ENCODE data around the gene POLR1E.

DNA sequence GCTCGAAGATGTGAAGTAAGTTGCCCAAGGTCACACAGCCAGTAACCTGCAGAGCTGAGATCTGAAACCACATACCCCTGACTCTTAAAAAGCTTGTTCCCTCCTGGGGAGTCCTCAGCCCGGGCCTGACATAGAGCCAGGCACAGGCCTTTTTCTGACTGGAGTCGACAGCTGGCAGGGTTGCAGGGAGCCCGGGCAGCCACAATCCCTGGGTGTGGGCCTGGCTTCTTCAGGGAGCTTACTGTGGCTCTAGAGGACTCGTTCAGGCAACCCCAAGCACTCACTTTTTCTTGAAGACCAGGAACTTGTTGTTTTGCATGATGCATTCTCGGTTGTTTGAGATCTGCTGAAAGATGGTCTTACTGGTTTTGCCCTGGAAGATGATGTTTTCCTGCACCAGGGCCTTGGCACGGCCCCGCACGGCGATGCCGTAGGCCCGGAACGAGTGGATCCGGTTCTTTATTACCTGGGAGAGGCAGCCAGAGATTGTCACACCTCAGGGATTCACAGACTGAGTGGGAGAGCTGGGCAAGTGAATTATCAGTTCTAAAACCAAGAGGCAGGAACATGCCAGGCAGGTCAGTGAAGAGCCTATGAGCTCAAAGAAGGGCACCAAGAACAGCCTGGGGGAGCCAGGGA is 30.0 kb downstream of the POLR1E start:
- TF ChIP-seq, protein P1, sequence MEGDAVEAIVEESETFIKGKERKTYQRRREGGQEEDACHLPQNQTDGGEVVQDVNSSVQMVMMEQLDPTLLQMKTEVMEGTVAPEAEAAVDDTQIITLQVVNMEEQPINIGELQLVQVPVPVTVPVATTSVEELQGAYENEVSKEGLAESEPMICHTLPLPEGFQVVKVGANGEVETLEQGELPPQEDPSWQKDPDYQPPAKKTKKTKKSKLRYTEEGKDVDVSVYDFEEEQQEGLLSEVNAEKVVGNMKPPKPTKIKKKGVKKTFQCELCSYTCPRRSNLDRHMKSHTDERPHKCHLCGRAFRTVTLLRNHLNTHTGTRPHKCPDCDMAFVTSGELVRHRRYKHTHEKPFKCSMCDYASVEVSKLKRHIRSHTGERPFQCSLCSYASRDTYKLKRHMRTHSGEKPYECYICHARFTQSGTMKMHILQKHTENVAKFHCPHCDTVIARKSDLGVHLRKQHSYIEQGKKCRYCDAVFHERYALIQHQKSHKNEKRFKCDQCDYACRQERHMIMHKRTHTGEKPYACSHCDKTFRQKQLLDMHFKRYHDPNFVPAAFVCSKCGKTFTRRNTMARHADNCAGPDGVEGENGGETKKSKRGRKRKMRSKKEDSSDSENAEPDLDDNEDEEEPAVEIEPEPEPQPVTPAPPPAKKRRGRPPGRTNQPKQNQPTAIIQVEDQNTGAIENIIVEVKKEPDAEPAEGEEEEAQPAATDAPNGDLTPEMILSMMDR (IDR thresholded peaks at IDR 0.05), result no peak
- no peak for TF ChIP-seq POLR2A (IDR thresholded peaks at IDR 0.05)
